Measurements from ENCODE around the gene LIFR. TPM values are rescaled to one million over a fixed set of nuclear protein-coding genes. Genes with fewer than 3 reads are reported as not detected.

The LIFR gene
- 100 to 1,000 TPM in 5 of 7 donors, 10 to 100 TPM in 2; 73.0 to 191 (median 156) TPM for total RNA-seq
- 1 to 10 TPM; 6.8 to 9.7 (median 7.9) TPM for polyA plus RNA-seq
- long read RNA-seq, donor 1, full-length matches to known transcripts: 8 of 8 reads
- long read RNA-seq, donor 1, partial matches to known transcripts: 0 of 8 reads
- long read RNA-seq, donor 1, other reads (novel, unspliced or antisense): 0 of 8 reads
- long read RNA-seq, donor 2, full-length matches to known transcripts: 6 of 6 reads
- long read RNA-seq, donor 2, partial matches to known transcripts: 0 of 6 reads
- long read RNA-seq, donor 2, other reads (novel, unspliced or antisense): 0 of 6 reads

DNA sequence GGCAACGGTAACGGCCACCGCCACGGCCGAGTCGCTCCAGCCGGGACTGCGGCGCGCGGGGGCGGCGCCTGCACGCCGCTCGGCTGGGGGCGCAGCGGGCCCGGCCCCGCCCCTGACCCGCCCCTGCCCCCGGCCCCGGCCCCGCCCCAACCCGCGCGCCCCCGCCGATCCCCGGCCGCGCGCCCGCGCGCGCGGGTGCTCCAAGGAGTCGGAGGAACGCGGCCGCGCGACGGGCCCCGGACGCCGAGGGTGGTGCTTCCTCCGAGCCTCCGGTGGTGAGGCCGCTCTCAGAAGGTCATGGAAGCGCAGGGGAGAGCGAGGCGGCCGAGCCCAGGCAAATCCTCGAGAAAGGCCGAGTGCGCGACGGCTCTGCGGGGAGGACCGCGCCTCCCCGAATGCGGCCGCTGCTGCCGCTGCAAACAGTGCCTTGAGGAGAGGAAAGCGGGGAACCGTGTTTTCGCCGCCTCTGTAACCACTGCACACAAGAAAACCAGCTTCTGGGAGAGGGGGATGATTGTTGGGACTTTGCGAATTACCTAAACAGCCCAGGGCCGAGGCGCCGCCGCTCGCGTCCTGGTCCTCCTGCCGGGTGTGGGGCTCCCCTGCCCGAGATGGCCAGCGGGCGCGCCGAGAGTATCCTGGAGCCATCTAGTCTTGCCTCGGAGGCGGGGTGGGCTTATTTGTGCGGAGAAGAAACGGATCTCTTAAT is at the start of gene LIFR:
LIFR (minus strand) TSS at position 48 of the 709 bp plus-strand sequence. CDS start 25,999 bp downstream, outside the sequence.
- WGBS, 5 donors: 1% methylated on average over 48 to 88 of the region's 88 CpGs
- H3K4me1 ChIP-seq: peaks cover 0 to 37% (median 23%) of the 10 kb centered on the region in 6 donors

DNA sequence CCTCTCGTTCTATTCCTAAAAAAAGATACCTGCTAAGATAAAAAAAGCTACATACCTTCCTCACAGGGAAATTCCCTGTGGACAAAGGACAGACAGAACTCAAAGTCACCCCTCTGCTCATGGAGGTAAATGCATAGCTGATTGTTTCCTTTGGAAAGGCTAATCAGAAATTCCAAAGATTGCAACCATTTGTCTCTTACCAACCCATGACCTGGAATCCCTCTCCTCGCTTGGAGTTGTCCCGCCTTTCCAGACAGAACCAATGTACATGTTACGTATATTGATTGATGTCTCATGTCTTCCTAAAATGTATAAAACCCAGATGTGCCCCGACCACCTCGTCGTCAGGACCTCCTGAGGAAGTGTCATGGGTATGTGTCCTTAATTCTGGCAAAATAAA is 49.2 kb upstream of the LIFR start:
- Histone ChIP-seq H3K4me3 (no peak overlapping the region), H3K27ac (no peak overlapping the region), H3K9me3 (no peaks in the 10 kb centered on the region), H3K36me3 (no peaks in the 10 kb centered on the region), H3K4me1 (peaks cover 0 to 10% (median 0%) of the 10 kb centered on the region in 6 donors), H3K27me3 (replicated peaks in 1 of 7) (no peaks in the 10 kb centered on the region)
- TF ChIP-seq POLR2A (IDR thresholded peaks at IDR 0.05) (no peak), POLR2AphosphoS5 (IDR thresholded peaks at IDR 0.05) (no peak), CTCF (IDR thresholded peaks at IDR 0.05 in 8 of 11, conservative IDR thresholded peaks at IDR 0.05 in 3 of 11) (no peak)
- 84 to 92% (median 89%) methylated on average over 7 of the region's 7 CpGs for WGBS, 5 donors
- intact Hi-C loops (cut with DNase I; ENCODE audit: low total_unique reads): no loop called here
- DNase-seq: no peak

More for the DNA sequence above, at the start of gene LIFR:
- peak within 1 kb of the TSS; percentile 61 to 96 (median 92) for H3K27ac ChIP-seq
- intact Hi-C loops (cut with DNase I; ENCODE audit: low total_unique reads): loop anchor here (10.0 kb wide), 1 partner anchor 248 kb away; no protein-coding TSS in a partner anchor
- no peaks in the 10 kb centered on the region for H3K9me3 ChIP-seq
- peak; percentile 85 for DNase-seq
- H3K27me3 ChIP-seq (replicated peaks in 1 of 7): peaks cover 0 to 75% (median 18%) of the 10 kb centered on the region in 7 donors
- TF ChIP-seq POLR2A (IDR thresholded peaks at IDR 0.05) (peak in 2 of 3 donors; percentile 24 to 32), POLR2AphosphoS5 (IDR thresholded peaks at IDR 0.05) (peak; percentile 78 to 92 (median 89)), CTCF (IDR thresholded peaks at IDR 0.05 in 8 of 11, conservative IDR thresholded peaks at IDR 0.05 in 3 of 11) (no peak)
- H3K4me3 ChIP-seq: peak within 1 kb of the TSS; percentile 51 to 78 (median 56)
- H3K36me3 ChIP-seq: no peaks in the 10 kb centered on the region

DNA sequence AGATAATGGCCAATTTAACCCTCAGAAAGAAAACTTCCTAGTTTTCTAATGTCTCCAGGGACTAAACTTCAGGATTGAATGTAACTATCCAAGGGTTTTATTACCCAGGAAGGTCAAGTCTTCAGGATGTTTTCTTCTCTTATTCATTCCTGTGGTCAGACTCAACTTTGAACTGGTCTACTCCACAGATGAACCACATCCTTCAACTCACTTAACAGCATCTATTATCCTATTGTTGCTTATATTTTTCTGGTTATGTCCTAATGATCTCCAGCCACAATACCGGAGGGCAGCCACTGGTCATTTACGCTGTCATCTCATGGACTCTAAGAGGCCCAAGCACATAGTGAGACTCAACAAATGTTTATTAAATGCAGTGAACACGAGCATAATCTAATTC is 47.2 kb upstream of the LIFR start:
- TF ChIP-seq POLR2A (IDR thresholded peaks at IDR 0.05) (no peak), POLR2AphosphoS5 (IDR thresholded peaks at IDR 0.05) (no peak), CTCF (IDR thresholded peaks at IDR 0.05 in 8 of 11, conservative IDR thresholded peaks at IDR 0.05 in 3 of 11) (no peak)

GRCh38 chr5:38602641-38603040 is 46.2 kb upstream of the LIFR start:
- no peak overlapping the region for H3K4me3 ChIP-seq
- intact Hi-C loops (cut with DNase I; ENCODE audit: low total_unique reads): no loop called here
- H3K4me1 ChIP-seq: peaks cover 0 to 10% (median 0%) of the 10 kb centered on the region in 6 donors
- WGBS, 5 donors: 87 to 93% (median 88%) methylated on average over 5 of the region's 5 CpGs
- no peak overlapping the region for H3K27ac ChIP-seq
- no peaks in the 10 kb centered on the region for H3K9me3 ChIP-seq
- no peaks in the 10 kb centered on the region for H3K36me3 ChIP-seq
- no peak for DNase-seq
- TF ChIP-seq POLR2A (IDR thresholded peaks at IDR 0.05) (no peak), CTCF (IDR thresholded peaks at IDR 0.05 in 8 of 11, conservative IDR thresholded peaks at IDR 0.05 in 3 of 11) (no peak), POLR2AphosphoS5 (IDR thresholded peaks at IDR 0.05) (no peak)
- H3K27me3 ChIP-seq (replicated peaks in 1 of 7): no peaks in the 10 kb centered on the region

More for the DNA sequence above, 47.2 kb upstream of the LIFR start:
- Histone ChIP-seq H3K36me3 (no peaks in the 10 kb centered on the region), H3K27me3 (replicated peaks in 1 of 7) (no peaks in the 10 kb centered on the region), H3K27ac (no peak overlapping the region), H3K9me3 (no peaks in the 10 kb centered on the region), H3K4me3 (no peak overlapping the region), H3K4me1 (peaks cover 0 to 10% (median 0%) of the 10 kb centered on the region in 6 donors)
- DNase-seq: no peak
- 70 to 85% (median 79%) methylated on average over 3 of the region's 3 CpGs for WGBS, 5 donors
- intact Hi-C loops (cut with DNase I; ENCODE audit: low total_unique reads): no loop called here
